Activated CD4-positive, alpha-beta T cell treated with anti-CD3 and anti-CD28 coated beads for 4 hours (primary cell): ENCODE data around the gene UBR2.
"Not testable (repeated sequence)": the region's sequence is repeated elsewhere in the genome, so short reads cannot be mapped to it uniquely, and the experiment has no call there.

ENCODE experiments used
- DNase-seq, 2 donors: peaks; one replicate each; pipeline ENCODE4 v3.0.0-alpha.2; 2020

UBR2 gene

GRCh38 chr6:42619963-42620362 lies 56.1 kb downstream of the UBR2 start:
- no peak for DNase-seq

DNA sequence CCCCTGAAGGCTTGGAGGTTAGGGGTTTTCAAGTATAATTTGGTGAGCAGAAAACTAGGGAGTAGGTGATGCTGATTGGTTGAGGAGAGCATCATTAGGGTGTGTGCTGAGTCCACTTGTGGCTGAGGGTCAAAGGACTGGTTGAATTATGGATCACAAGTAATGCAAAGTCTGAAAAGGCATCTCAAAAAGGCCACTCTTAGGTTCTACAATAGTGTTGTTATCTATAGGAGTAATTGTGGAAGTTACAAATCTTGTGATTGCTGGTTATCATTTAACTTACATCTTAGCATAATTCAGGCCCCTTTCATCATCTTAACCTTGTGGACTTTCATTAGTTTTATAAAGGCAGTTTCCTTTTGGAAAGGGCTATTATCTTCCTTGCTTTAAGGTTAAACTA lies 60.8 kb downstream of the UBR2 start:
- DNase-seq: no peak

- DNase-seq: no peak
These were observed 63.2 kb downstream of the UBR2 start for GRCh38 chr6:42627044-42627443.

DNA sequence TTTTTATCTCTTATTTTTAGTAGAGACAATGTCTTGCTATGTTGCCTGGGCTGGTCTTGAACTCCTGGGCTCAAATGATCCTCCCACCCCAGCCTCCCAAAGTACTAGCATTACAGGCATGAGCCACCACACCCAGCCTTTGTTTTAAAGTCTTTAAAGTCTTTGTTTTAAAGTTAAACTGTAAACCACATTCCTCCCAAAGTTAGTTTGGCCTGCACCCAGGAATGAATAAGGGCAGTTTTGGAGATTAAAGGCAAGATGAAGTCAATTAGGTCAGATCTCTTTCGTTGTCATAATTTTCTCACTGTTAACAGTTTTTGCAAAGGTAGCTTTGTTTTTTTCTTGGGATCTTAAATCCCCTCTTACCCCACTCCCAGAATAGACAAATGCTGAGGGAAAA lies 63.8 kb downstream of the UBR2 start:
- DNase-seq: no peak

DNA sequence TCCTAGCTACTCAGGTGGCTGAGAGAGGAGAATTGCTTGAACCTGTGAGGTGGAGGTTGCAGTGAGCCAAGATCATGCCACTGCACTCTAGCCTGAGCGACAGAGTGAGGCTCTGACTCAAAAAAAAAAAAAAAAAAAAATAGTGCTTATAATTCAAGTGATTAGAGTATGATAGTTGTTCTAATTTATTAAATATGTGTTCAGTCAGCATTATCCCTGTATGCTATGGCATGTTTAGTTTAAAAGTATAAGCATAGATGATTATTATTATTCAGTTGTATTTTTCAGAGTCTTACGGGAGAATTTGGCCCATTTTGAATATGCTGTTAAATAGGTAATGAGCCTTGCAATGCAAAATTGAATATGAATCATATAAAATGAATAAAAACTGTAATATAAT lies 64.8 kb downstream of the UBR2 start:
- no peak for DNase-seq

GRCh38 chr6:42629845-42630244 lies 66.0 kb downstream of the UBR2 start:
- DNase-seq: no peak

GRCh38 chr6:42637681-42638080 lies 73.9 kb downstream of the UBR2 start:
- DNase-seq: no peak

DNA sequence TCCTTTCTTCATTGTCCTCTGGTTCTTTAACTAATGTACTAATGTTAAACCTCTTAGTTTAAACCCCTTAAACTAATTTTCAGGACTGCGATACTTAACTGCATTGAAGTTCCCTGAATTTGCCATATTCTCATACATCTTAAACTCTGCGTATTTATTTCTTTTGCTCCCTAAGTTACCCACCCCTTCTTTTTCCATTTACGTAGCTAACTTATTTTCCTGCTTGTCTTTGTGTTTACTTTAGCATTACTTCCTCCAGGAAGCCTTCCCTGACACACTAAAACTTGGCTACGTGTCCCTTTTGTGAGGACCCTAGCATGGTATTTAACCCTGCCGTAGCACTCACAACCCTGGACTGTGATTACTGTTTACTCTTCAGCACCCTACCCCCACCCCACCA lies 79.0 kb downstream of the UBR2 start:
- no peak for DNase-seq

DNA sequence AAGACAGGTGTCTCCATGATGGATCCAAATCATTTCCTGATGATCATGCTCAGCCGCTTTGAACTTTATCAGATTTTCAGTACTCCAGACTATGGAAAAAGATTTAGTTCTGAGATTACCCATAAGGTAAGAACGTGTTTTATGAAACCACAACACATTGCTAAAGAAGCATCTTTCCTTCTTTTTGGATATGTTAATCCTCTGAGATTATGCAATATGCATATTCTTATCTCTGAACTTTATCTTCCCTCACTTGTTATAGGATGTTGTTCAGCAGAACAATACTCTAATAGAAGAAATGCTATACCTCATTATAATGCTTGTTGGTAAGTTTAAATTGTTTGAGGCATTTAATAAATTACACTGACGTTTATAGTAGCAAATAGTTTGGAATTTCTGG lies 80.4 kb downstream of the UBR2 start:
- DNase-seq: no peak

DNA sequence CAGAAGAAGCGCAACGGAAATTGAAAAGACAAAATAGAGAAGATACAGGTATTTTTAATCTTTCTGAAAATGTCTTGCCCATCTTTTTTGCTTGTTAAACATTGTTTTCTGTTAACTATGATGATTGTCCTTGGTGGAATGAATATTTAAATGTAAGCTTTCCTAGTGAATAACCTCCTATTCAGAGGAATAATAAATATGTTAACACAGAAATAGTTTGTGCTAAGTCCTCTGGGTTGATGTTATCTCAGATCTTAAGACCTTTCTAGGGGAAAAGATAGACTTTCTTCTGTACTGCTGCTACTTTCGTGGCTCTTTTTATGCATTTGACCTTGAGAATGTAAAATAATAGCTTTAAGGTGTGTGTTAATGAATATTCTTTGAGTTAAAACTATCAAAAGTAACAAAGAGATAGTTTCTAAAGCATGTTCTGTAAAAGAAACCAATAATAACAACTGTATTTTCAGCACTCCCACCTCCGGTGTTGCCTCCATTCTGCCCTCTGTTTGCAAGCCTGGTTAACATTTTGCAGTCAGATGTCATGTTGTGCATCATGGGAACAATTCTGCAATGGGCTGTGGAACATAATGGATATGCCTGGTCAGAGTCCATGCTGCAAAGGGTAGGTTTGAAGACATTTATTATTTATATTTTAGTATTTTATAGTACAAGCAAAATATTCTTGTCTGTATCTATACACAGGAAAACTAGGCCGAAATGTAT lies 88.4 kb downstream of the UBR2 start:
- no peak for DNase-seq

GRCh38 chr6:42653851-42654250 lies 90.0 kb downstream of the UBR2 start:
- DNase-seq: no peak

DNA sequence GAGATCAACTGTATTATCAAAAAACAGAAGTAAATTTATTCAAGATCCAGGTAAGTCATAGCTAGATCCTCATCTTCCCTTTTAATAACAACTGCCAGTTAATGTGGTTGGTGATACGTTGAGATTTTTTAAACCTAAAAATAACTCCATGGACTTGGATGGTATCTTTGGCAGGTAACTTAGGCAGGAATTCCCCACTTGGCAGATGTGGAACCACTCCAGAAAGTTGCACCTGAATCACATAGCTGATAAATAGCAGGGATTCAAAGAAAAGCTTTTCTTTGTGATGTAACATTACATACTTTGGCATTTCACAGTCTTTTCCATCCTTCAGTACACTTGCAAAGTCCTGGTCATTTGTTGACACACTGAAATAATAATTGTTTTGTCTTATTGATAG lies 96.0 kb downstream of the UBR2 start:
- DNase-seq: no peak

DNA sequence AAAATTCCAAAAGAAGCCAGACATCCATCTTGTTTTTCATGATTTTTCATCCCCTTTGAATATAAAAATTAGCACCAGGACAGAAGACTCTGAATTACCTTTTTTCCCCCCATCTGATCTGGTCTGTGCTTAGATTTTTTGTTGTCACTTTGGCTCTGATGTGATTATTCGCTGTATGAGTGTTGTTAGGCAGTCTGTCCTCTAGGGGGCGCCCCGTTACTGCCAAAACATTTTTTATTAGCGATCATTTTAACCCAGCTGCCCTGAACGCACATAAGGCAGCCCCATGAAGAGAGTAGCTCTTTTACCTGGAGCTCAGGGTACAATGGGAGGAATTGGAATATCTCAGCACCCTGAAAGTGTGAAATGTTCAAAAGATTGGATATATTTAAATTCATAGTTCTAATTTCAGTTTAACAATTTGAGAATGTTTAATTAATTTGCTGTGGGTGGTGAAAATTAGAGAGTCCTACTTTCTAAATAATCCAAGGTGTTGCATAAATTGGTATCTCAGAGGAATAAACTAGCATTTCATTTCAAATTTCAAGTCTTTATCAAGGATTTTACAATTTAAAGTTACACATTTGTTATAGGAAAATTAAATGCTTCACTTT lies 97.8 kb downstream of the UBR2 start:
- peak; percentile 81 to 89 for DNase-seq

GRCh38 chr6:42664718-42665117 lies 100.9 kb downstream of the UBR2 start:
- no peak for DNase-seq

DNA sequence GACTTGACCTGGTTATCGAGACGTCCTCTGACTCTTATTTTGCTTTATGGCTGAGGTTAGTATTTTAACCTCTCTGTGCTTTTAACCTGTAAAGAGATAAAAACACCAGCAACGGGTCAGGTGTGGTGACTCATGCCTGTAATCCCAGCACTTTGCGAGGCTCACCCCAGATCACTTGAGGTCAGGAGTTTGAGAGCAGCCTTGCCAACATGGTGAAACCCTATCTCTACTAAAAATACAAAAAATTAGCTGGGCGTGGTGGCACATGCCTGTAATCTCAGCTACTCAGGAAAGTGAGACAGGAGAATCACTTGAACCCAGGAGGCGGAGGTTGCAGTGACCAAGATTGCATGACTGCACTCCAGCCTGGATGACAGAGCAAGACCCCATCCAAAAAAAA lies 110.5 kb downstream of the UBR2 start:
- DNase-seq: not testable (repeated sequence)

GRCh38 chr6:42674780-42675179 lies 111.0 kb downstream of the UBR2 start:
- no peak for DNase-seq

DNA sequence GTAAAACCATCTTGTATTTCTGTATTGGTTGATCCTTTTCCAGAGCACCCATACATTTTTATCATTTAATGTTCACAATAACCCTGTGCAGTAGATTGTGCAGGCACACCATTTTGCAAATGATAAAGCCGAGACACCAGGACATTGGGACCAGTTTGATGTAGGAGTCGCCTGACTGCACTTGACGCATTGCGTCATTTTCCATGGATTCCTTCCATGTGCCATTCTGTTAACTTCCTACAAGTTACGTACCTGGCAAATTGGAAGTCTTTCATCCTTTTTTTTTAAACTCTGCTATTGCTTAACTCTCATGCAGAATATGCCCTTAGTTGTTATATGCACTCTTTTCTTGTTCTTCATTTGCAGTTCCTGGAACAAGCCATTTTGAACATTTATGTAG lies 115.5 kb downstream of the UBR2 start:
- no peak for DNase-seq

DNA sequence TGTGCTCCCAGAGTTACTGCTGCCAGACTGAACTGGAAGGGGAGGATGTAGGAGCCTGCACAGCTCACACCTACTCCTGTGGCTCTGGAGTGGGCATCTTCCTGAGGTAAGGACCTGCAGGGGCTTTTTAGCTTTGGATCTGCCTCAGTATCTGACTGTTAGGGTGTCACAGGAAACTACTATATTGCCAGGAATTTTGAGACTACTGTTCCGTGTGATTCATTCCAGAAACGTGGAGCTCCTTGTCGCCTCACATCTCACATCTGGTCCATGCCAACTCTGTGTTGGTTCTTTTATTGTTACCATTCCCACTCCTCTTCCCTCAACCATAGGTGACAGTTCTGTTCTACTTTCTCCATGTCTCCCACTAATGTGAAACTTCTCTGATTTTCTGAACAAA lies 124.5 kb downstream of the UBR2 start:
- no peak for DNase-seq

DNA sequence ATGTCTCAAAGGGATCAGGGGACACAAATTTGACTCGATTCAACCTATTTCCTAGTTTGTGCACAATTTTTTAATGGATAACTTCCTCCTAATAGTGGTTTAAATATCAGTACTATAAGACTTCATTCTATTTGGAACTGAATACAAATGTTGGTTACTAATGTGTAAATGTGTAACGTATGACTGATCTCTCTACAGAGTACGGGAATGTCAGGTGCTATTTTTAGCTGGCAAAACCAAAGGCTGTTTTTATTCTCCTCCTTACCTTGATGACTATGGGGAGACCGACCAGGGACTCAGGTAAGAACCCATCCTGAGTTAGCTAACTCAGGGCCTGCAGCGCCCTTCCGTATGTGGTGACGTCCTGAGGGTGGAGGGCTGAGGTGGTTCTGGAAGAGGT lies 125.5 kb downstream of the UBR2 start:
- no peak for DNase-seq

DNA sequence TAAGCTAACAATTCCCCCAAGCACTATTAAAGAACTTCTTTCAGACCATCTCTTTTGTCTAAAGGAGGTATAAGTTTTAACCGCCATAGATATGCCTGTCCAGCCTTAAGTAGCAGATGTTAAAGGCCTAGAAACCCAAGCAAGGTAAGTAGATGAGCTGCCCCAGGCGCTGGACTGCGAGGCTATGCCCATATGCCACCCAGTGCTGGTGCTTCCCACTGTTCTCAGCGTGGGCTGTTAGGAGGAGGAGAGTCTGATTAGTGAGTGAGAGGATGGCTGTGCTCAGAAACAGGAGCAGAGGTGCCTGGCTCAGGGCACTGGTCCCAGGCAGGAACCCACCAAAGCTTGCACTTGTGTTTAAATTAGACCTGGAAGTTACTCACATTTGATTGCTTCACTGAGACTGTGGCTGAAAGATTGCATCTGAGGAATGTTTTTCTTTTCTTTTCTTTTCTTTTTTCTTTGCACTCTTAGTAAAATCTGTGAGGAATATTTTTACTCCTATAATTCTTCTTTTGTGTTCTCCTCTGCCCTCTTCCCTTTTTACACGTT lies 126.4 kb downstream of the UBR2 start:
- no peak for DNase-seq

GRCh38 chr6:42690872-42691271 lies 127.0 kb downstream of the UBR2 start:
- DNase-seq: no peak

- no peak for DNase-seq
These were observed 128.5 kb downstream of the UBR2 start for GRCh38 chr6:42692137-42692911.

- DNase-seq: no peak
These were observed 130.0 kb downstream of the UBR2 start for GRCh38 chr6:42693725-42694323.

DNA sequence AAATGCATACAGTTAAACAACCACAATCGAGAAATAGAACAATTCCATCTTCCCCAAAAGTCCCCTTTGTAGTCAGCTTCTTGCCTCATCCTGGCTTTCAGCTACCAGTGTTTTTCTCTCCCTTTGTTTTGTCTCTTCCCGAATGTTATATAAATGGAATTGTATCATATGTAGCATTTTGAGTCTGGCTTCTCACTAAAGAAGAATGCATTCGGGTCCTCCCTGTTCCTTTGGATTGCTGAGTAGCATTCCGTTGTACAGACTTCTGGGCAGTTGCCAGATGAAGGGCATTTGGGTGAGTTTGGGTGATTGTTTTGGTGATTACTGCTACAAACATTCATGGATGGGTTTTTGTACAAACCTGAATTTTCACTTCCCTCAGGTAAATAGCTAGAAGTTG lies 130.8 kb downstream of the UBR2 start:
- DNase-seq: no peak
